ENCODE measurements around the gene MAPK6.

Gene MAPK6

DNA sequence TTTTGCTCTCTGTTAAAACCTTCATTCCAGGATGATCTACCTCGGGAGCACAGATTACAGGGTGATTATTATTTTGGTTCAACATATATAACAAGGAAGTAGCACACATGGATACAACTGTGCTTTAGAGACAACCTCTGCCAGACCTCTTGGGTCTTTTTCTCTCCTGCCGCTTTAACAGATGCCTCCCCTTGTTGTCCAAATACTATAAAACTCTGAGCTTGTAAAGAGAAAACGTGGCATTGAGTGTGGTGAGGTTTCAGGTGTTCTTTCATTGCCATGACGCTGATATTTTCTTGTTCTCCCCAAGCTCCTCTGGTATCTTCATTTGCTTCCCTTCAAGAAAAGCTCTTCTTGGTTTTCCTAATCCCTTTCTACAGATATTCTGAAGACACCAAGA is 64.6 kb downstream of the MAPK6 start:
- H3K27ac ChIP-seq, result no peak overlapping the region
- no peak for DNase-seq (ENCODE audit: low spot score)
- ChIA-PET CTCF (interaction anchor here (0.6 to 1.0 kb wide), 2 partner anchors 34 to 361 kb away, joined by 4 to 5 read pairs; no protein-coding TSS in a partner anchor), POLR2A (ENCODE audit: low non-redundant PET) (no interaction called here)
- TF ChIP-seq, protein P1, sequence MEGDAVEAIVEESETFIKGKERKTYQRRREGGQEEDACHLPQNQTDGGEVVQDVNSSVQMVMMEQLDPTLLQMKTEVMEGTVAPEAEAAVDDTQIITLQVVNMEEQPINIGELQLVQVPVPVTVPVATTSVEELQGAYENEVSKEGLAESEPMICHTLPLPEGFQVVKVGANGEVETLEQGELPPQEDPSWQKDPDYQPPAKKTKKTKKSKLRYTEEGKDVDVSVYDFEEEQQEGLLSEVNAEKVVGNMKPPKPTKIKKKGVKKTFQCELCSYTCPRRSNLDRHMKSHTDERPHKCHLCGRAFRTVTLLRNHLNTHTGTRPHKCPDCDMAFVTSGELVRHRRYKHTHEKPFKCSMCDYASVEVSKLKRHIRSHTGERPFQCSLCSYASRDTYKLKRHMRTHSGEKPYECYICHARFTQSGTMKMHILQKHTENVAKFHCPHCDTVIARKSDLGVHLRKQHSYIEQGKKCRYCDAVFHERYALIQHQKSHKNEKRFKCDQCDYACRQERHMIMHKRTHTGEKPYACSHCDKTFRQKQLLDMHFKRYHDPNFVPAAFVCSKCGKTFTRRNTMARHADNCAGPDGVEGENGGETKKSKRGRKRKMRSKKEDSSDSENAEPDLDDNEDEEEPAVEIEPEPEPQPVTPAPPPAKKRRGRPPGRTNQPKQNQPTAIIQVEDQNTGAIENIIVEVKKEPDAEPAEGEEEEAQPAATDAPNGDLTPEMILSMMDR (conservative IDR thresholded peaks at IDR 0.05; ENCODE audit: low read depth), result no peak

DNA sequence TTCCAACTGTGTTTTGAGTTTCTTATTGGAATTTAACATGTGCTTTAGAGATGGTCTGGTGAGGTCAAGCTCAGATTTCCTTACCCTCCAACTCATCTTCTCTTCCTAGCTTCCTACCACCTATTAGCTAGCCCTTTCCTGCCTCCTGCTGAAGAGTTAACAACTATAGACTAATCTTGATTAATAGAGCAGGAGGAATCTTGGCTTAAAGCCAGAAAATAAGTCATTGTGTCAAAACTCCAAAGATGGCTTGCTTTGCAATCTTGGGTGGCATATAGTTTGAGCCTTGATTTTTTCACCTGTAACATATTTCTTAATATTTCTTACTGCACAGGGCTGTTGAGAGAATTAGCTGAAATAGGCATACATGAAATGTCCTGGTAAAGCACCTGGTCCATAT is 66.3 kb downstream of the MAPK6 start:
- POLR2A ChIA-PET (ENCODE audit: low non-redundant PET), result no interaction called here
- TF ChIP-seq, protein P1 (conservative IDR thresholded peaks at IDR 0.05; ENCODE audit: low read depth), result no peak
- no peak for DNase-seq (ENCODE audit: low spot score)
- CTCF ChIA-PET, result interaction anchor here (0.6 kb wide), 1 partner anchor 20 kb away, joined by 4 read pairs; no protein-coding TSS in a partner anchor
- 0 out of 2 replicates have a peak overlapping the region, but pooled peaks have one; percentile 26 for H3K27ac ChIP-seq

DNA sequence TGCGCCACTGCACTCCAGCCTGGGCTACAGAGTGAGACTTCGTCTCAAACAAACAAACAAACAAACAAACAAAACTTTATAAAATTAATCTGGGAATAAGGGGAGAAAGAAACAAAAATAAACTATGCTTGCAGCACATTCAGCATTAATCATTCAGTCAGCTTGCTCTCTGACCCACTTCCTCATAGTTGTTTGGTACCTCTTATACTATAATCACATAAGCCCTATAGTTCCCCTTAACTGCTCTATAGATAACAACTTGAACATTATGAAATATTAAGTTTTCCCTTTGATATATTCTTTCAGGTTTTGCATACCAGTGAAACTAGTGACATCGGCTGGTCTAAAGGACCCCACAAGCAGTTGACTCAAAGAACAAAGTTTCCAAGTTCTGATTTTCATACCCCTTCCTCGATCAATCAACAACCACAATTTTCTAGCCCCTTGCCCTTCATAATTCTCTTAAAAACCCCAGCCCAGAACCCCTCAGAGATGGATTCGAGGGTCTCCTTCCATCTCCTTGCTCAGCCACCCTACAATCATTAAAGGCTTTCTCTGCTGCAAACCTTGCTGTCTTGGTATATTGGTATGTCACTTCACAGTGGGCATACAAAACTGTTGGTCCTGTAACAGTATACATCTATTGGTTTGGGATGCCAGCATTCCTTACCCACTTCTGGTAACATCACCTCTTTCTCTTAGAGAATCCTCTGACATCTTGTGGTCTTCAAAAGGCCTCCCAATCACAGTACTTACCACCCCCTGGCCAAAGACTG is 67.2 kb downstream of the MAPK6 start:
- no peak for DNase-seq (ENCODE audit: low spot score)
- CTCF ChIA-PET, result interaction anchor here (0.6 kb wide), 1 partner anchor 20 kb away, joined by 3 read pairs; no protein-coding TSS in a partner anchor
- TF ChIP-seq, protein P1 (conservative IDR thresholded peaks at IDR 0.05; ENCODE audit: low read depth), result no peak
- H3K27ac ChIP-seq, result 0 out of 2 replicates have a peak overlapping the region, but pooled peaks have one; percentile 26
- POLR2A ChIA-PET (ENCODE audit: low non-redundant PET), result no interaction called here

DNA sequence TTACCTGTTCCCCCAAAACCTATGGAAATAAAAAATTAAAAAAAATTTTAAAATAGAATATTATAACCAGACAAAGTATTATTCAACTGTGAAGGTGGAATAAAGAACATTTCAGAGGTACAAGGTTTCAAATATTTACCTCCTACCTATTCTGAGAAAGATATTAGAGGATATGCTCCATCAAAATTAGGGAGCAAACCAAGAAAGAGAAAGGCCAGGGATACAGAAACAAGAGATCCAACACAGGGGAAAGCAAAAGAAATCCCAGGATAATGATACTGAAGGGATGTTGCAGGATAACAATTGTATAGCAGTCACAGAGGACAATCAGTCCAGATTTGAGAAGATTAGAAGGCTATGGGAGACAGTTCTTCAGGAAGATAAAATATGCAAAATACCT is 71.2 kb downstream of the MAPK6 start:
- ChIA-PET CTCF (interaction anchor here (1.0 kb wide), 1 partner anchor 11 kb away, joined by 3 read pairs; no protein-coding TSS in a partner anchor), POLR2A (ENCODE audit: low non-redundant PET) (no interaction called here)
- TF ChIP-seq, protein P1 (conservative IDR thresholded peaks at IDR 0.05; ENCODE audit: low read depth), result no peak
- no peak for DNase-seq (ENCODE audit: low spot score)
- no peak overlapping the region for H3K27ac ChIP-seq

DNA sequence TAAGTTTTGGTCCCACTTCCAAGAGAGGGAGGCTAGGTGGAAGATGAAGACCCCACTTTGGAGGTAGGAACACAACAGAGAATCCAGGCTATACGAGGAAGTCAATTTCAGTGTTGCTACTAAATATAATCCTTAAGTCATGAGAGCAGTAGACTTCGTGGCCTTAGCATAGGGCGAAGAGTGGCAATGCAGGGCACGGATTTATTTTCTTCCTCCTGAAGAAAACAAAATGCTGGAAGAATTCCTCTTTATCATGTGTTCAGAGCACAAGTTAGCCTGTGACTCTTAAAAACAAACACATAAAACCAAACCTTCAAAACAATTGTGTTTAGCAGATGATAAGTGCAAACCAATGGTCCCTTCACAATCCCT is 74.1 kb downstream of the MAPK6 start:
- DNase-seq (ENCODE audit: low spot score), result no peak
- ChIA-PET CTCF (no interaction called here), POLR2A (ENCODE audit: low non-redundant PET) (no interaction called here)
- TF ChIP-seq, protein P1 (conservative IDR thresholded peaks at IDR 0.05; ENCODE audit: low read depth), result no peak
- peak overlapping the region; percentile 99 for H3K27ac ChIP-seq

DNA sequence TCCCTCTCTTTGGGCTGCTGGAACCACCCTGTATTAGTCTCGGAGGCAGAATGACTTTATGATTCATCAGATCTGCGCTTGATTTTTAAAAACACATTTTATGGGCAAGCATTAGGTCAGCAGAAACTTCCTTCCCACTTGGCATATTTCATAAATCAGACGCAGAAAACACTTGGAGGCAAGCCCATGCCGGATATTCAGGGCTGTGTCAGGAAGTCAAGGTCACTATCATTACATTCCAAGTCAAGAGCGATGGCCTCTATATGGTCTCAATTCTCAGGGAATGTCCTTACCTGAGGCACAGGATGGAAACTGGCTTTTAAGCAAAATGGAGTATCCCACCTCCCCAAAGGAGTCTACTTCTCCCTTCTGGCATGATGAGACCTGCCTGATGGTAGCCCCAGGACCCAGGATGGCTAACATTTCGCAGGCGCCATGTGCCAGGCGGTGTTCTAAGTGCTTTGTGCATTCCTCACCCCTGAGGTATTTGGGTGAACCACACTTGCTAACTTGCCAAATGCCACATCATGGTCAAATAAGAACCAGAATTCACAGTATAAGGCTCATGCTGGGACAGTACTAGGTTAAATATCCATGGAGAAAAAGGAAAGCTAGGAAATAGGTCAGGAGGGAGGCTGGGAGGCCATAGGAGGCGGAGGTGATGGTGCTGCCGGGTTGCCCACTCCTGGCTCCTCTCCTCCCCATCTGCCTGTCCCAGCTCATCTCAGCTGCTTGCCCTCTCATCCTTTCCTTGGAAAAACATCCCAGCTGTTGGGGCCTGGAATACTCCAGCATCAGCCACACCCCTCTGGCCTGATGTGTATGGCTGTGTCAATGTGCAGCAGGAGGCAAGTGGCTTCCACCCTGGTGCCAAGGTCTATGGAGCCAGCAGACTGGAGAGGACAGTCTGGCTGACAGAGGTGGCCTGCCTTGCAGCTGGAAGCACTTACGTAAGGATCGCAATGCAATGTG is 74.8 kb downstream of the MAPK6 start:
- TF ChIP-seq, protein P1 (conservative IDR thresholded peaks at IDR 0.05; ENCODE audit: low read depth), result no peak
- CTCF ChIA-PET, result interaction anchor here (0.6 kb wide), 1 partner anchor 21 kb away, joined by 3 read pairs; no protein-coding TSS in a partner anchor
- peak; percentile 93 for DNase-seq (ENCODE audit: low spot score)
- peak overlapping the region; percentile 99 for H3K27ac ChIP-seq
- POLR2A ChIA-PET (ENCODE audit: low non-redundant PET), result no interaction called here

All from RWPE1 (cell line).